ENCODE measurements around the gene KIRREL3.
A peak's percentile ranks its signal among the peaks of the same experiment; 100 is the strongest.
"Not testable (repeated sequence)": the region's sequence is repeated elsewhere in the genome, so short reads cannot be mapped to it uniquely, and the experiment has no call there.

KIRREL3 gene

DNA sequence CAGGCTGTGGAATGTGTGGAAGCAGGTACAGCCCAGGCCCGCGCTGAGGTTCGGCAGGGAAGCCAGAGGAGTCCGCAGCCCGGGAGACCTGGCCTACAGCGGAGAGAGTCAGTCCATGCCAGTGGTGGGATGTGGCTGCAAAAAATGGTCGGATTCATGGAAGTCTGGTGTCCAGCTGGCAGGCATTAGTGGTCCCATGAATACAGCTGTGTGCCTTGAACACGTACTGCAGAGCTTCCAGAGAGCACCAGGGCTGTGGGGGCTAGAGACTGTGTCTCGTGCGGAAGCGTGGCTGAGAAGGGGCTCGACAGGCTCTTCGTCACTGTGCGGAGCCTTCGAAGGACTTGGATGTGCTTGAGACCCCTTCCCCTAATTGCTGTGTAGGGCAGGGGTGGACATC, 604.3 kb downstream of the KIRREL3 start:
- not testable (repeated sequence) for DNase-seq

GRCh38 chr11:126395784-126396183, 604.8 kb downstream of the KIRREL3 start:
- DNase-seq = not testable (repeated sequence)

DNA sequence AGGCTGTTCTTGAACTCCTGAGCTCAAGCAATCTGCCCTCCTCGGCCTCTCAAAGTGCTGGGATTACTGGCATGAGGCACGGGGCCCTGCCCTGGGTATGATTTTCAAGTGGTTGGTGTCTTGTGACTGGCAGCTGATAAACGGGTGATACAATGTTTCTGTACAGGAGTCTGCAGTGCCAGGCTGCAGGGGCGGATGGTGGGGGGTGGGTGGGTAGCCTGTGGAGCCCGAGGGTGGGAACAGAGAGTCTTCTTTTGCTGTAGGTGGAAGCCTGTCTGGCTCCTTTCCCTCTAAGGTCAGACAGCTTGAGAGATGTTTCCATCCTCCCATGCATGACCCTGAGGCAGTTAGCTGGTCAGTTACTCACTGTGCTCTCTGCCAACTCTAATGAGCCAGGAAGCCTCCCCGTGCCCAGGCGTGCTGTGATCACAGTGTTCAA, 605.9 kb downstream of the KIRREL3 start:
- peak in 19 of 56 donors; percentile 6 to 57 (median 26) for DNase-seq

- no peak for DNase-seq
Measured at GRCh38 chr11:126394036-126394435, 606.5 kb downstream of the KIRREL3 start.

- no peak for DNase-seq
Measured at GRCh38 chr11:126393143-126393542, 607.4 kb downstream of the KIRREL3 start.

DNA sequence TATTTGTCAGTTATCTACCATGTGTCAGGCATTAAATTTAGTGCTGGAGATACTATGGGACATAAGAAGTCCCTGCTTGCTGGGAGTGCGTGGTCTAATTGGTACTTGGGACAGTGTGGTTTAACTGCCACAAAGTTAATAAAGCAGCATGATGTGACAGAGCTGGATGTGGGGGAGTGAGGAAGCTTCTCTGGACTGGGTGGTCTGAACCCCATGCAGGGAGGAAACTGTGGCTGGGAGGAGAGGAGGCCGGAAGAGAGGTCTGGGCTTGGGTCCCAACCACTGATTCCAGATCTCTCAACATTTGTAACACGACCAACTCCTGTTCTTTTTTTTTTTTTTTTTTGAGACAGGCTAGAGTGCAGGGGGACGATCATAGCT, 607.9 kb downstream of the KIRREL3 start:
- no peak for DNase-seq

- peak in 34 of 56 donors; percentile 9 to 70 (median 42) for DNase-seq
Measured at GRCh38 chr11:126391970-126392632, 608.5 kb downstream of the KIRREL3 start.

GRCh38 chr11:126391286-126391954, 609.1 kb downstream of the KIRREL3 start:
- DNase-seq = no peak

DNA sequence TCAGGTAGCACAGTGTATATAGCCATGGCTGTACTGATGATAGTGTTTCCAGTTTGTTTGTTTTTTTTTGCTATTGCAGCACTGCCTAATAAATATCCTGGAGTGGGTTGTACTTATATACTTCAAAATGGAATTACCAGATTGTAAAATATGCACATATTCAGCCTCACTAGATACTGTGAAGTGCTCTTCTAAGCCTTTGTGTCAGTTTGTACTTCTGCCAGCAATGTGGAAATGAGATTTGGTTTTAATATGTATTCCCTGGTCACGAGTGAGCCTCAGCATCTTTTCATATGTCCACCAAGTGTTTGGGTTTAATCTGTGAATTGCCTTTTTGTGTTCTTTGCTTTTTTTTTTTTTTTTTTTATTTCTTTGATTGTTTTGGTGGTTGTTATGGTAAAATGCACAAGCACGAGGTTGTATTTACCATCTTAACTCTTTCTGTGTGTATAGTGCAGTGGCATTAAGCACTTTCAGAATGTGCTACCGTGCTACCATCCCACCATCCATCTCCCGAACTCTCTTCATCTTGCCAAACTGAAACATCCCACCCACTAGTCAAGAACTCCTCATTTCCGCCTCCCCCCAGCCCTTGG, 610.2 kb downstream of the KIRREL3 start:
- DNase-seq = no peak

GRCh38 chr11:126387857-126388256, 612.7 kb downstream of the KIRREL3 start:
- DNase-seq = no peak

- not testable (repeated sequence) for DNase-seq
Measured at GRCh38 chr11:126386729-126387071, 613.9 kb downstream of the KIRREL3 start.

DNA sequence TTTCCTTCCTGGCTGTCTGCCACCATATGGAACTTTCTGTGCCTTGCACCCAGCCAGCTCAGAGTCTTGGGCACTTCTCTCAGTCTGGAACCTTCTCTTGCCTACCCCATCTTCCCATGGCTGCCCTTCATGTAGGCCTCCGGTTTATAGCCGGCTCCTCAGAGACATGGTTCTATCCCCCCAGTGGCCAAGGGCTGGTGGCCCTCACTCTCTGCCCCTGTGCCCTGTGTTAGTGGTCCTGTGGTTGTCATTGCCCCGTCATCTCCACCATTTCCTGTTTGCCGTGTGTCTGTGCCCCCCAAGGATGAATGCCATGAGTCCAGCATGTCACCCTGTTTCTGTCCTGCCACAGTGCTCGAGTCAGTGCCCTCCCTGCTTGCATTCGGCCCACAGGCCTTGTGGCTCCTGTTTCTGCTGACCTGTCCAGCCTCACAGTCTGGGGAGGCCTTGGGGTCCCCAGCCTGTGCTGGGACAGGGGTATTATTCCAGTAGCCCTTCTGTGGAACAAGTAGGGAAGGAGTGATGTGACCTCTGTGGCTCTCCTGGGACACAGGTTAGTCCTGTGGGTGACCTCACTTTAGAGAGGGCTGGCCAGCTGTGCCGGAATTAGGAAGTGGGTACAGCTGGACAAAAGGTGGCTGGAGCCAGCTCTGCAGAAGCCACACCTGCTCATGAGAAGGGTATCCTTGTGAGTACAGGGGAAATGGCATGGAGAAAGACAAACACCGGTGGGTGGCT, 614.4 kb downstream of the KIRREL3 start:
- no peak for DNase-seq

GRCh38 chr11:126384449-126385070, 616.0 kb downstream of the KIRREL3 start:
- DNase-seq = no peak

DNA sequence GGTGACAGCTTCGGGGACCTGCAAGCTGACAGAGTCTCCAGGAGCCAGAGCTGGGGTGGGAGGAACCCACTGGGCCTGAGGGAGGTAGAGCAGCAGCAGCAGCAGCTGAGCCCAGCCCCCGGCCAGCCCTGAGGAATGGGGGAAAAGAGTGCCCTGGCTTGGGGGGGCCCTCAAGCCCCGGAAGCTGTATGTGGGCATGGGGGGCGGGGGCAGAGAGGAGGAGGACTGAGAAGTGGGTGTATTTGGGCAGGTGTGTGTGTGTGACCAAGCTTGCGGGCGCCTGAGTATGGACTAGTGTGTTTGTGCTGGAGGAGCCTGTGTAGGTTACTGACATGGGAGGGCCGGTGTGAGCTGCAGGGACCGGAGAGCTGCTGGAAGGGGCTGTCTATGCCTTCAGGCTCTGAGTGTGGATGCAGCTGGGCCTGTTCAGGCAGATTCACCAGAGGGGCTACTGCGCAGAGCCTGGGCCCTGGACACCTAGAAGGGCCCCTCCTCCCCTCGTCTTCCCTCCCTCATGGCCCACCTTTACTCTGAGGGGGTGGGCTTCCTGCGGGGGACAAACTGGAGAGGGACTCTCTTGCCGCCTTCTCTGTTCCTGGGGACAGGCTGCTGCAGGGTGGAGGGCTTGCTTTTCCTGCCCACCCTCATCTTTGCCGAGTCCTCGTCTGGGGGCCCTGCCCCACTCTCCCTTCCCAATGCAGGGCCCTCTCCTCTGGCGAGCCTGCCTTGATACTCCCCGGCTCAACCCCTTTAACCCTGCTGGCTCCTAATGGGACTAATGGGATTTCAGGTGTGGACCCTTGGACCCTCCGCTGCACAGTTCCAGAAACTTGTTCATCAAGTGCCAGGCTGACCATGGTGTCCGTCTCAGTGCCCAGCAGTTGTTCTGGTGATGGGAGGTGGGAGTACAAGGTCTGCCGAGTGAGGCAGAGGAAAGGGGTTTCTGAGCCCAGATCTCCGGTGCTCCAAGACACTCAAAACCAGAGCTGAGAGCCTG, 616.9 kb downstream of the KIRREL3 start:
- DNase-seq = no peak

GRCh38 chr11:126382641-126383040, 617.9 kb downstream of the KIRREL3 start:
- not testable (repeated sequence) for DNase-seq

DNA sequence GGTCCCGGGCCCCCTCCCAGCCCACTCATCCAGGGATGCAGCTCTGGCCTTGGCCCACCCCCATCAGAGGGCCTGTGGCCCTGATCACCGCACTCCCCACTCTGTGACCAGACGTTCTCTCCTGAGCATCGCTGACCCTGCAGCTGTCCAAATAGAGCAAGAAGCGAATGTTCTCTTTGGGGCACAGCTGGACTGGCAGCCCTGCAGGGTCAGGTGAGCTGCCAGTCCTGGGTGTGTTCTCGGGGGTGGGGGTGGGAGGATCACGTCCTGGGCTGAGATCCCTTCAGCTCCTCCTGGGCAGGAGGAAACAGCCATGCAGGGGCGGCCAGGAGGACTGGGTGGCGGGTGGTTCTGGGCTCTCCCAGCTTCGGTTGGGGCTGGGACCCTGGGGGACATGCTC, 618.6 kb downstream of the KIRREL3 start:
- not testable (repeated sequence) for DNase-seq

DNA sequence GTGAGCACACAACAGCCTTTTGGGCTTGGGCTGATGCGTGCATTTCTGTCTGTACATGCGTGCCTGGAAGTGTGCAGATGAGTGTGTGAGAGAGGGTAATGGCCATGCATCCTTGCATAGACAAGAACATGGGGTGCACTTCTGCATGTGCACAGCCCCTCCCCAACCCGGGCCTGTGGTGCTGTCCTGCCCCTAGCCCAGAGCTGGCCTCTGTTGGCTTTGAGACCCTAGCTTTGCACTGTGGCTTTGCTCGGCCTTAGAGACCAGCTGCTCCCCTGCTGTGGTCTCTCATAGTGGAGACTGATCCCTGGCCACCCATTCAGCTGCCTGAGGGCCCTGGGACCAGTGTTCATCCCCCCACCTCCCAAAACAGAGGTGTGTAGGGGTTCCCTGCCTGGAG, 619.7 kb downstream of the KIRREL3 start:
- DNase-seq = no peak

DNA sequence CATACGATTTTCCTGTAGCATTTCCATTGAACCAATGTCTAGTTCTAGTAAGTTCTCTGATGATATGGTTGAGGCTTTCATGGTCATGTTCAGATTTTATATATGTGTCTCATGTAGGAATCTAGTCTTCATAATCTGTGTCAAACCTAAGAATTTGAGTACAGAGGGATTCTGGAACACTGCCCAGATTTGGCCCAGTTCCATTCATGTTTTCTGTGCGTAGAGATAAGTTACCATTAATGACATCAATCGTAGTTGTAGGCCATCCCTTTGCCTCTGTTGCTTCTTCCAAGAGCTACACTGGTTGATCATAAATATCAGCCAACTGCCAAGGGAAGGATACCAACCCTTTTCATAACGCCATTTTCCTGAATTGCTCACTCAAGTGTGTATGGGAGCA, 621.8 kb downstream of the KIRREL3 start:
- DNase-seq = no peak

DNA sequence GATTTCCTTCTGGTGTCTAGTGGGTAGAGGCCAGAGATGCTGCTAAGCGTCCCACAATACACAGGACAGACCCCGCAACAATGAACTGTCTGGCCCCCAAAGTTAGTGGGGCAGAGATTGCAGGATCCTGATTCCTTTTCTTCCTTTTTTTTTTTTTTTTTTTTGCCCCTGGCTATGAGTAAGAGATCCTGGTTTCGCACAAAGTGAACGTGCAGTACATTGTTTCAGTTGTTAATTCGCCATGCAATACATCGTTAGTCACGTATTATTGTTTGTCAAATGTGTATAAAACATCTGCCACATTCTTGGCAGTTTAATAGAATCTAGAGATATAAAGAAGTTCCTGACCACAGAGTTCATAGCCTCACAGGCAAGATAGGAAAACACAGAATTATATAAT, 624.8 kb downstream of the KIRREL3 start:
- no peak for DNase-seq

DNA sequence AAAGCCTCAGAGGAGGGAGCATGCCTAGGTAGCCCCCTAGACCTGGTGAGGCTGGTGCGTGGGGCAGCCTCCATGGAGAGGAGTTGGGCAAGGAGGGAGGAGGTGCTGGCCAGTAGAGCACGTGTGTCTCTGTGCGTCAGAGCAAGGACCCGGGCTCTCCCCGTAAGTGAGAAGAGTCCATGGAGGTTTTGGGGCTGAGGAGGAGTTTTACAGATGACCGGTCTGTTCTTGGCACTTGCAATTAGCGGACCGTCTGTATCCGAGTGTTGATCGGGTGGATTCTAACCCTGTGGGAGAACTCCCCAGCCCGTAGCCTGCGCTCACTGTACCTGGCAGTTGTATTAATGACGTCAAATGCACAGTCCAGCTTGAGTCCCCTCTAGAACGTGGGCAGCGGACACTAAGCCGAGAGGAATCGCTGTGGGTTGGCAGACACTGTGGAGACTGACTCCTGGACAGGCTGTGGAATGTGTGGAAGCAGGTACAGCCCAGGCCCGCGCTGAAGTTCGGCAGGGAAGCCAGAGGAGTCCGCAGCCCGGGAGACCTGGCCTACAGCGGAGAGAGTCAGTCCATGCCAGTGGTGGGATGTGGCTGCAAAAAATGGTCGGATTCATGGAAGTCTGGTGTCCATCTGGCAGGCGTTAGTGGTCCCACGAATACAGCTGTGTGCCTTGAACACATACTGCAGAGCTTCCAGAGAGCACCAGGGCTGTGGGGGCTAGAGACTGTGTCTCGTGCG, 625.8 kb downstream of the KIRREL3 start:
- DNase-seq = not testable (repeated sequence)
